H1 (cell line): ENCODE measurements around the gene LILRB1. TPM values are rescaled to one million over a fixed set of nuclear protein-coding genes. Genes with fewer than 3 reads are reported as not detected.

Experiments used
- BRCA1 ChIP-seq: IDR thresholded peaks from 2 replicates; pipeline ENCODE4 v1.6.1; 2012; ENCODE audit warnings: low read depth, low read length, improper control_type of control experiment
- EGR1 ChIP-seq: IDR thresholded peaks from 2 replicates; pipeline ENCODE4 v1.6.1; 2011; ENCODE audit warnings: low read depth, low read length, borderline replicate concordance
- HDAC2 ChIP-seq, 2 experiments: fragments of 300-600 bp in 1 of 2; sonication (generic) in 1 of 2; IDR thresholded peaks; 2 replicates each; pipeline ENCODE4 v1.6.1; 2011 to 2012; ENCODE audit warnings: low read depth in 2 of 2, low read length in 2 of 2, mild to moderate bottlenecking in 2 of 2, moderate library complexity in 2 of 2, borderline replicate concordance in 1 of 2, inconsistent platforms in 1 of 2
- KDM1A ChIP-seq: fragments of 200-600, 300-600 bp; sonication (generic); IDR thresholded peaks from 2 replicates; pipeline ENCODE4 v1.7.1; 2016; ENCODE audit warnings: mild to moderate bottlenecking, low read length, borderline replicate concordance
- PHF8 ChIP-seq: fragments of 200-600 bp; sonication (generic); conservative IDR thresholded peaks from 2 replicates; pipeline ENCODE4 v1.7.1; 2012; ENCODE audit warnings: low read depth, mild to moderate bottlenecking, inconsistent platforms, low read length, moderate library complexity
- POLR2A ChIP-seq, 2 experiments: IDR thresholded peaks; 1 replicate in 1 of 2; 2 replicates in 1 of 2; pipeline ENCODE4 v1.6.1; 2011; ENCODE audit warnings: low read depth in 2 of 2, low read length in 2 of 2, mild to moderate bottlenecking in 2 of 2; ENCODE audit errors: control extremely low read depth in 1 of 2
- RFX5 ChIP-seq: IDR thresholded peaks from 2 replicates; pipeline ENCODE4 v1.6.1; 2011; ENCODE audit warnings: low read depth, low read length, improper control_type of control experiment, borderline replicate concordance
- polyA plus RNA-seq, 7 experiments: library from polyadenylated mRNA; depleted of rRNA in 3 of 7; stranded (reverse) in 5 of 7; unstranded in 2 of 7; fragments of >200 nt in 5 of 7; fragments of 200-250 nt in 2 of 7; gene quantifications; 1 replicate in 5 of 7; 2 replicates in 1 of 7; 4 replicates in 1 of 7; pipeline versions ENCODE4 v1.2.1 to v1.2.3, GENCODE V29; 2011 to 2013; ENCODE audit warnings: missing spikeins in 2 of 7, mixed read lengths in 2 of 7
- total RNA-seq: library from RNA; stranded (reverse); fragmentation: NEBNext Ultra II Directional; extraction: Animal tissue kit (Norgen Biotek cat#: 25700); gene quantifications from 2 replicates; pipeline ENCODE4 v1.2.1, GENCODE V29; 2021
- TF ChIP-seq, protein P1 (sequence below): fragments of 300-600 bp; sonication (generic); IDR thresholded peaks from 2 replicates; pipeline ENCODE4 v1.7.1; 2012; ENCODE audit warnings: low read length, moderate library complexity, mild to moderate bottlenecking, inconsistent platforms; ENCODE audit not compliant: insufficient replicate concordance
- TF ChIP-seq, protein P2 (sequence below): IDR thresholded peaks from 2 replicates; pipeline ENCODE4 v1.6.1; 2011; ENCODE audit warnings: low read length, improper control_type of control experiment

Gene LILRB1
- total and polyA plus RNA-seq, 2 of the 8 experiments (the other 6 are each of a cell fraction or from before 2014, with no cell fraction given) = not detected

DNA sequence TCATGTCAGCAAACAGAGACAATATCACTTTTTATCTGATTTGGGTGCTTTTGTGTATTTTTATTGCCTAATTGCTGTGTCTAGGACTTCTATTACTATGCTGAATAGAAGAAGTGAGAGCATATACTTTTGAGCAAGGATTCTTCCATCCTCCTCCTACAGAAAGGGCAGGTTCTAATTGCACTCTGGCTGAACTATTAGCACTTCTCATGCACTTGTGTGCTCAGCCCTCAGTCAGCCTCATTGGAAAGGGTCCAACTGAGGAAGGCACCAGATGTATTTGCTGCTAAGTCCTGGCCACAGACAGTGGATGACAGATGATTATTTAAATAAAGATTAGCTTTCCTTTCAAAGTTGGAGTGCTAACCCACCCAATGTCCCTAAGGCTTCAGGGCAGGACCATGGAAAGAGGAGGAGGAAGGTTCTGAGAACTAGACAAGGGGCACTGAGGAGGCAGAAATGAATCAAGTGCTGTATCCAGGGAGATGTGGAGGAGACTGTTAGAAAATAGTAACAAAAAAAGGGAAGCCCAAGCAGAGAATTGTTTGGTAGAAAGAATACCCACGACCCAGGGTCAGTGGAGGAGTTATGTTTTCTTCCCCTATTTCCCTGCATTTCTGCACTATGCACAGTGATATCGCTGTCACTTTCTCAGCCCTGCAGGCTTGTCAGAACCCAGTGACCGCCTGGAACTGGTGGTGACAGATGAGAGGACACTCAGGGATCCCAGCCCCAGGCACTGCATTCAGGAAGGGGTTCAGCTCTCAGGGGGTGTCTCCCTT is 40.5 kb downstream of the LILRB1 start (continued):
- TF ChIP-seq, protein P1, sequence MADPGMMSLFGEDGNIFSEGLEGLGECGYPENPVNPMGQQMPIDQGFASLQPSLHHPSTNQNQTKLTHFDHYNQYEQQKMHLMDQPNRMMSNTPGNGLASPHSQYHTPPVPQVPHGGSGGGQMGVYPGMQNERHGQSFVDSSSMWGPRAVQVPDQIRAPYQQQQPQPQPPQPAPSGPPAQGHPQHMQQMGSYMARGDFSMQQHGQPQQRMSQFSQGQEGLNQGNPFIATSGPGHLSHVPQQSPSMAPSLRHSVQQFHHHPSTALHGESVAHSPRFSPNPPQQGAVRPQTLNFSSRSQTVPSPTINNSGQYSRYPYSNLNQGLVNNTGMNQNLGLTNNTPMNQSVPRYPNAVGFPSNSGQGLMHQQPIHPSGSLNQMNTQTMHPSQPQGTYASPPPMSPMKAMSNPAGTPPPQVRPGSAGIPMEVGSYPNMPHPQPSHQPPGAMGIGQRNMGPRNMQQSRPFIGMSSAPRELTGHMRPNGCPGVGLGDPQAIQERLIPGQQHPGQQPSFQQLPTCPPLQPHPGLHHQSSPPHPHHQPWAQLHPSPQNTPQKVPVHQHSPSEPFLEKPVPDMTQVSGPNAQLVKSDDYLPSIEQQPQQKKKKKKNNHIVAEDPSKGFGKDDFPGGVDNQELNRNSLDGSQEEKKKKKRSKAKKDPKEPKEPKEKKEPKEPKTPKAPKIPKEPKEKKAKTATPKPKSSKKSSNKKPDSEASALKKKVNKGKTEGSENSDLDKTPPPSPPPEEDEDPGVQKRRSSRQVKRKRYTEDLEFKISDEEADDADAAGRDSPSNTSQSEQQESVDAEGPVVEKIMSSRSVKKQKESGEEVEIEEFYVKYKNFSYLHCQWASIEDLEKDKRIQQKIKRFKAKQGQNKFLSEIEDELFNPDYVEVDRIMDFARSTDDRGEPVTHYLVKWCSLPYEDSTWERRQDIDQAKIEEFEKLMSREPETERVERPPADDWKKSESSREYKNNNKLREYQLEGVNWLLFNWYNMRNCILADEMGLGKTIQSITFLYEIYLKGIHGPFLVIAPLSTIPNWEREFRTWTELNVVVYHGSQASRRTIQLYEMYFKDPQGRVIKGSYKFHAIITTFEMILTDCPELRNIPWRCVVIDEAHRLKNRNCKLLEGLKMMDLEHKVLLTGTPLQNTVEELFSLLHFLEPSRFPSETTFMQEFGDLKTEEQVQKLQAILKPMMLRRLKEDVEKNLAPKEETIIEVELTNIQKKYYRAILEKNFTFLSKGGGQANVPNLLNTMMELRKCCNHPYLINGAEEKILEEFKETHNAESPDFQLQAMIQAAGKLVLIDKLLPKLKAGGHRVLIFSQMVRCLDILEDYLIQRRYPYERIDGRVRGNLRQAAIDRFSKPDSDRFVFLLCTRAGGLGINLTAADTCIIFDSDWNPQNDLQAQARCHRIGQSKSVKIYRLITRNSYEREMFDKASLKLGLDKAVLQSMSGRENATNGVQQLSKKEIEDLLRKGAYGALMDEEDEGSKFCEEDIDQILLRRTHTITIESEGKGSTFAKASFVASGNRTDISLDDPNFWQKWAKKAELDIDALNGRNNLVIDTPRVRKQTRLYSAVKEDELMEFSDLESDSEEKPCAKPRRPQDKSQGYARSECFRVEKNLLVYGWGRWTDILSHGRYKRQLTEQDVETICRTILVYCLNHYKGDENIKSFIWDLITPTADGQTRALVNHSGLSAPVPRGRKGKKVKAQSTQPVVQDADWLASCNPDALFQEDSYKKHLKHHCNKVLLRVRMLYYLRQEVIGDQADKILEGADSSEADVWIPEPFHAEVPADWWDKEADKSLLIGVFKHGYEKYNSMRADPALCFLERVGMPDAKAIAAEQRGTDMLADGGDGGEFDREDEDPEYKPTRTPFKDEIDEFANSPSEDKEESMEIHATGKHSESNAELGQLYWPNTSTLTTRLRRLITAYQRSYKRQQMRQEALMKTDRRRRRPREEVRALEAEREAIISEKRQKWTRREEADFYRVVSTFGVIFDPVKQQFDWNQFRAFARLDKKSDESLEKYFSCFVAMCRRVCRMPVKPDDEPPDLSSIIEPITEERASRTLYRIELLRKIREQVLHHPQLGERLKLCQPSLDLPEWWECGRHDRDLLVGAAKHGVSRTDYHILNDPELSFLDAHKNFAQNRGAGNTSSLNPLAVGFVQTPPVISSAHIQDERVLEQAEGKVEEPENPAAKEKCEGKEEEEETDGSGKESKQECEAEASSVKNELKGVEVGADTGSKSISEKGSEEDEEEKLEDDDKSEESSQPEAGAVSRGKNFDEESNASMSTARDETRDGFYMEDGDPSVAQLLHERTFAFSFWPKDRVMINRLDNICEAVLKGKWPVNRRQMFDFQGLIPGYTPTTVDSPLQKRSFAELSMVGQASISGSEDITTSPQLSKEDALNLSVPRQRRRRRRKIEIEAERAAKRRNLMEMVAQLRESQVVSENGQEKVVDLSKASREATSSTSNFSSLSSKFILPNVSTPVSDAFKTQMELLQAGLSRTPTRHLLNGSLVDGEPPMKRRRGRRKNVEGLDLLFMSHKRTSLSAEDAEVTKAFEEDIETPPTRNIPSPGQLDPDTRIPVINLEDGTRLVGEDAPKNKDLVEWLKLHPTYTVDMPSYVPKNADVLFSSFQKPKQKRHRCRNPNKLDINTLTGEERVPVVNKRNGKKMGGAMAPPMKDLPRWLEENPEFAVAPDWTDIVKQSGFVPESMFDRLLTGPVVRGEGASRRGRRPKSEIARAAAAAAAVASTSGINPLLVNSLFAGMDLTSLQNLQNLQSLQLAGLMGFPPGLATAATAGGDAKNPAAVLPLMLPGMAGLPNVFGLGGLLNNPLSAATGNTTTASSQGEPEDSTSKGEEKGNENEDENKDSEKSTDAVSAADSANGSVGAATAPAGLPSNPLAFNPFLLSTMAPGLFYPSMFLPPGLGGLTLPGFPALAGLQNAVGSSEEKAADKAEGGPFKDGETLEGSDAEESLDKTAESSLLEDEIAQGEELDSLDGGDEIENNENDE = no peak
- TF ChIP-seq RFX5 = no peak
- no peak for TF ChIP-seq HDAC2 (IDR thresholded peaks at IDR 0.05; ENCODE audit: borderline replicate concordance in 1 of 2, low read depth in 2 of 2, low read length in 2 of 2)
- TF ChIP-seq POLR2A (IDR thresholded peaks at IDR 0.05; ENCODE audit: control extremely low read depth in 1 of 2, low read depth in 2 of 2, low read length in 2 of 2) = no peak
- TF ChIP-seq PHF8 = no peak
- TF ChIP-seq KDM1A = no peak
- no peak for TF ChIP-seq BRCA1
- TF ChIP-seq EGR1 = no peak
- TF ChIP-seq, protein P2, sequence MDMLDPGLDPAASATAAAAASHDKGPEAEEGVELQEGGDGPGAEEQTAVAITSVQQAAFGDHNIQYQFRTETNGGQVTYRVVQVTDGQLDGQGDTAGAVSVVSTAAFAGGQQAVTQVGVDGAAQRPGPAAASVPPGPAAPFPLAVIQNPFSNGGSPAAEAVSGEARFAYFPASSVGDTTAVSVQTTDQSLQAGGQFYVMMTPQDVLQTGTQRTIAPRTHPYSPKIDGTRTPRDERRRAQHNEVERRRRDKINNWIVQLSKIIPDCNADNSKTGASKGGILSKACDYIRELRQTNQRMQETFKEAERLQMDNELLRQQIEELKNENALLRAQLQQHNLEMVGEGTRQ = no peak
